K562 (cell line): ENCODE results near the gene ASPDH.

ENCODE experiments used
- CBX2 ChIP-seq: fragments of 200-600 bp; sonication (generic); IDR thresholded peaks from one replicate; pipeline ENCODE4 v1.6.1; 2012; ENCODE audit warnings: mild to moderate bottlenecking, low read length, inconsistent platforms; ENCODE audit not compliant: insufficient read depth, poor library complexity, severe bottlenecking
- ELF4 ChIP-seq: fragments of 450-650 bp; formaldehyde crosslinking; IDR thresholded peaks from 2 replicates; pipeline ENCODE4 v1.4.0; 2022; ENCODE audit warnings: missing genetic modification characterization
- EZH2 ChIP-seq: IDR thresholded peaks from 2 replicates; pipeline ENCODE4 v1.6.1; 2012; ENCODE audit warnings: low read depth, mild to moderate bottlenecking, inconsistent platforms, low read length, borderline replicate concordance
- FOSL1 ChIP-seq: fragments of 200-800 bp; sonication (Bioruptor generic); conservative IDR thresholded peaks from 2 replicates; pipeline ENCODE4 v1.6.1; 2016; ENCODE audit warnings: missing genetic modification characterization, missing compliant biosample characterization
- PHF8 ChIP-seq: fragments of 200-600 bp; sonication (generic); IDR thresholded peaks from 2 replicates; pipeline ENCODE4 v1.6.1; 2012; ENCODE audit warnings: mixed run types, mild to moderate bottlenecking, inconsistent platforms, low read length, moderate library complexity, borderline replicate concordance
- RBFOX2 ChIP-seq: fragments of 200-400 bp; formaldehyde crosslinking; IDR thresholded peaks from 2 replicates; pipeline ENCODE4 v1.6.1; 2017; ENCODE audit warnings: low read depth, mild to moderate bottlenecking, low read length, moderate library complexity
- ZNF830 ChIP-seq: fragments of 250-450 bp; sonication (Bioruptor Pico); IDR thresholded peaks from 2 replicates; pipeline ENCODE4 v1.5.0; 2021; ENCODE audit warnings: mild to moderate bottlenecking
- TF ChIP-seq, protein P1 (sequence below), 3 experiments: IDR thresholded peaks in 2 of 3; conservative IDR thresholded peaks in 1 of 3; 2 replicates each; pipeline ENCODE4 v1.5.1; 2011 to 2012; ENCODE audit warnings: low read length in 3 of 3, mild to moderate bottlenecking in 3 of 3, control low read depth in 2 of 3, improper control_type of control experiment in 1 of 3, inconsistent platforms in 1 of 3, low read depth in 1 of 3, mixed read lengths in 1 of 3, moderate library complexity in 1 of 3; ENCODE audit not compliant: insufficient read depth in 2 of 3
- TF ChIP-seq, protein P2 (sequence below): fragments of 450-650 bp; formaldehyde crosslinking; IDR thresholded peaks from 2 replicates; pipeline ENCODE4 v1.4.0; 2020; ENCODE audit warnings: mild to moderate bottlenecking, moderate library complexity
- TF ChIP-seq, protein P3 (sequence below): sonication (generic); formaldehyde crosslinking; IDR thresholded peaks from 2 replicates; pipeline ENCODE4 v1.8.1; 2023; ENCODE audit warnings: mild to moderate bottlenecking, missing genetic modification reagents, moderate library complexity
- TF ChIP-seq, protein P4 (sequence below): sonication (generic); formaldehyde crosslinking; IDR thresholded peaks from 2 replicates; pipeline ENCODE4 v1.9.0; 2022; ENCODE audit warnings: mild to moderate bottlenecking, missing genetic modification reagents
- TF ChIP-seq, protein P5 (sequence below): conservative IDR thresholded peaks from 2 replicates; pipeline ENCODE4 v1.6.1; 2011; ENCODE audit warnings: low read depth, mild to moderate bottlenecking, low read length; ENCODE audit not compliant: control insufficient read depth

DNA sequence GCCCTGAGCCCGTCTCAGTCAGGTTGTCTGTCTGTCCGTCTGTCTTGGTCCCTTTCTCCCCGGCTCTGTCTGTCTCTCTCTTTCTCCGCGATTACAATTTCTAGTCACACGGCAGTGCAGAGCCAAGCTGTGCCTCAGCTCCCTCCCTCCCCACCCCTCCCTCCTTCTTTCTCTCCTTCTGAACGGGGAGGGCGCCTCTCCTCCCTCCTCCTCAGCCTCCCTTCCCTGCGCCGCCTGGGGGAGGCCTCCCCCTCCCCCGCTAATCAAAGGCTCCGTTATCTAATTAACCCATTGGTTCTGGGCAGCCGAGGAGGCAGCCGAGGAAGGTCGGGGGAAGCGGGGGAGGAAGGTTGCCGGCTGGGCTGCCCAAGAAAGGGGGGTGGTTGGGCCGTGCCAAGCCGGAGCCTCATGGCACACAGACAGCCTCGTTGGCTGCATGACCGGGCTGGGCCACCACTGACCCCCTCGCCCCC, 38.0 kb upstream of the ASPDH start:
- TF ChIP-seq, protein P1, sequence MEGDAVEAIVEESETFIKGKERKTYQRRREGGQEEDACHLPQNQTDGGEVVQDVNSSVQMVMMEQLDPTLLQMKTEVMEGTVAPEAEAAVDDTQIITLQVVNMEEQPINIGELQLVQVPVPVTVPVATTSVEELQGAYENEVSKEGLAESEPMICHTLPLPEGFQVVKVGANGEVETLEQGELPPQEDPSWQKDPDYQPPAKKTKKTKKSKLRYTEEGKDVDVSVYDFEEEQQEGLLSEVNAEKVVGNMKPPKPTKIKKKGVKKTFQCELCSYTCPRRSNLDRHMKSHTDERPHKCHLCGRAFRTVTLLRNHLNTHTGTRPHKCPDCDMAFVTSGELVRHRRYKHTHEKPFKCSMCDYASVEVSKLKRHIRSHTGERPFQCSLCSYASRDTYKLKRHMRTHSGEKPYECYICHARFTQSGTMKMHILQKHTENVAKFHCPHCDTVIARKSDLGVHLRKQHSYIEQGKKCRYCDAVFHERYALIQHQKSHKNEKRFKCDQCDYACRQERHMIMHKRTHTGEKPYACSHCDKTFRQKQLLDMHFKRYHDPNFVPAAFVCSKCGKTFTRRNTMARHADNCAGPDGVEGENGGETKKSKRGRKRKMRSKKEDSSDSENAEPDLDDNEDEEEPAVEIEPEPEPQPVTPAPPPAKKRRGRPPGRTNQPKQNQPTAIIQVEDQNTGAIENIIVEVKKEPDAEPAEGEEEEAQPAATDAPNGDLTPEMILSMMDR (IDR thresholded peaks at IDR 0.05 in 2 of 3, conservative IDR thresholded peaks at IDR 0.05 in 1 of 3; ENCODE audit: insufficient read depth in 2 of 3, low read depth in 1 of 3, low read length in 3 of 3), result no peak
- TF ChIP-seq CBX2 (no peak), PHF8 (no peak), ZNF830 (no peak), RBFOX2 (no peak), ELF4 (no peak), FOSL1 (tag) (no peak), EZH2 (no peak)
- TF ChIP-seq, protein P2, sequence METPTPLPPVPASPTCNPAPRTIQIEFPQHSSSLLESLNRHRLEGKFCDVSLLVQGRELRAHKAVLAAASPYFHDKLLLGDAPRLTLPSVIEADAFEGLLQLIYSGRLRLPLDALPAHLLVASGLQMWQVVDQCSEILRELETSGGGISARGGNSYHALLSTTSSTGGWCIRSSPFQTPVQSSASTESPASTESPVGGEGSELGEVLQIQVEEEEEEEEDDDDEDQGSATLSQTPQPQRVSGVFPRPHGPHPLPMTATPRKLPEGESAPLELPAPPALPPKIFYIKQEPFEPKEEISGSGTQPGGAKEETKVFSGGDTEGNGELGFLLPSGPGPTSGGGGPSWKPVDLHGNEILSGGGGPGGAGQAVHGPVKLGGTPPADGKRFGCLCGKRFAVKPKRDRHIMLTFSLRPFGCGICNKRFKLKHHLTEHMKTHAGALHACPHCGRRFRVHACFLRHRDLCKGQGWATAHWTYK (CRISPR knock-in tag), result no peak
- TF ChIP-seq, protein P3, sequence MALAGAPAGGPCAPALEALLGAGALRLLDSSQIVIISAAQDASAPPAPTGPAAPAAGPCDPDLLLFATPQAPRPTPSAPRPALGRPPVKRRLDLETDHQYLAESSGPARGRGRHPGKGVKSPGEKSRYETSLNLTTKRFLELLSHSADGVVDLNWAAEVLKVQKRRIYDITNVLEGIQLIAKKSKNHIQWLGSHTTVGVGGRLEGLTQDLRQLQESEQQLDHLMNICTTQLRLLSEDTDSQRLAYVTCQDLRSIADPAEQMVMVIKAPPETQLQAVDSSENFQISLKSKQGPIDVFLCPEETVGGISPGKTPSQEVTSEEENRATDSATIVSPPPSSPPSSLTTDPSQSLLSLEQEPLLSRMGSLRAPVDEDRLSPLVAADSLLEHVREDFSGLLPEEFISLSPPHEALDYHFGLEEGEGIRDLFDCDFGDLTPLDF (CRISPR knock-in tag), result no peak
- TF ChIP-seq, protein P4, sequence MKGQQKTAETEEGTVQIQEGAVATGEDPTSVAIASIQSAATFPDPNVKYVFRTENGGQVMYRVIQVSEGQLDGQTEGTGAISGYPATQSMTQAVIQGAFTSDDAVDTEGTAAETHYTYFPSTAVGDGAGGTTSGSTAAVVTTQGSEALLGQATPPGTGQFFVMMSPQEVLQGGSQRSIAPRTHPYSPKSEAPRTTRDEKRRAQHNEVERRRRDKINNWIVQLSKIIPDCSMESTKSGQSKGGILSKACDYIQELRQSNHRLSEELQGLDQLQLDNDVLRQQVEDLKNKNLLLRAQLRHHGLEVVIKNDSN, result no peak
- TF ChIP-seq, protein P5, sequence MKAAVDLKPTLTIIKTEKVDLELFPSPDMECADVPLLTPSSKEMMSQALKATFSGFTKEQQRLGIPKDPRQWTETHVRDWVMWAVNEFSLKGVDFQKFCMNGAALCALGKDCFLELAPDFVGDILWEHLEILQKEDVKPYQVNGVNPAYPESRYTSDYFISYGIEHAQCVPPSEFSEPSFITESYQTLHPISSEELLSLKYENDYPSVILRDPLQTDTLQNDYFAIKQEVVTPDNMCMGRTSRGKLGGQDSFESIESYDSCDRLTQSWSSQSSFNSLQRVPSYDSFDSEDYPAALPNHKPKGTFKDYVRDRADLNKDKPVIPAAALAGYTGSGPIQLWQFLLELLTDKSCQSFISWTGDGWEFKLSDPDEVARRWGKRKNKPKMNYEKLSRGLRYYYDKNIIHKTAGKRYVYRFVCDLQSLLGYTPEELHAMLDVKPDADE, result no peak
